Glutamatergic neuron (in vitro differentiated cells): ENCODE measurements around the gene TANC1. TPM values are rescaled to one million over a fixed set of nuclear protein-coding genes. Genes with fewer than 3 reads are reported as not detected.

Source experiments
- DNase-seq: peaks from one replicate; pipeline ENCODE4 v3.0.0; 2022
- H3K27ac Mint-ChIP-seq: one replicate; pipeline ENCODE4 v1.8.0; 2020; ENCODE audit warnings: mild to moderate bottlenecking, mixed read lengths, inconsistent platforms; ENCODE audit not compliant: unreplicated experiment
- H3K27me3 Mint-ChIP-seq: one replicate; pipeline ENCODE4 v1.8.0; 2020; ENCODE audit warnings: mild to moderate bottlenecking, moderate library complexity, mixed read lengths, inconsistent platforms; ENCODE audit not compliant: unreplicated experiment
- H3K36me3 Mint-ChIP-seq: one replicate; pipeline ENCODE4 v1.8.0; 2020; ENCODE audit warnings: mild to moderate bottlenecking, mixed read lengths, inconsistent platforms; ENCODE audit not compliant: unreplicated experiment
- H3K4me1 Mint-ChIP-seq: one replicate; pipeline ENCODE4 v1.8.0; 2020; ENCODE audit warnings: mild to moderate bottlenecking, low read depth, mixed read lengths, inconsistent platforms; ENCODE audit not compliant: unreplicated experiment
- H3K4me3 Mint-ChIP-seq: one replicate; pipeline ENCODE4 v1.8.0; 2020; ENCODE audit warnings: mild to moderate bottlenecking, mixed read lengths, inconsistent platforms; ENCODE audit not compliant: unreplicated experiment
- H3K9me3 Mint-ChIP-seq: one replicate; pipeline ENCODE4 v1.8.0; 2020; ENCODE audit warnings: mild to moderate bottlenecking, moderate library complexity, mixed read lengths, inconsistent platforms; ENCODE audit not compliant: unreplicated experiment
- microRNA-seq: library from miRNA; unstranded; fragments of <30 nt; microRNA quantifications from one replicate; pipeline ENCODE4, GENCODE V29; 2020; ENCODE audit not compliant: unreplicated experiment
- total RNA-seq: library from RNA; stranded (reverse); fragmentation: NEBNext Ultra II Directional; extraction: Animal tissue kit (Norgen Biotek cat#: 25700); gene quantifications from one replicate; pipeline ENCODE4 v1.2.1, GENCODE V29; 2021; ENCODE audit not compliant: unreplicated experiment
- TF ChIP-seq, protein P1 (sequence below): fragments of 200-600 bp; sonication (generic); IDR thresholded peaks from one replicate; pipeline ENCODE4 v1.5.0; 2021; ENCODE audit not compliant: partially characterized antibody, unreplicated experiment

The TANC1 gene
- total RNA-seq, 1 donor from 2014 or later, result 14.9 TPM

DNA sequence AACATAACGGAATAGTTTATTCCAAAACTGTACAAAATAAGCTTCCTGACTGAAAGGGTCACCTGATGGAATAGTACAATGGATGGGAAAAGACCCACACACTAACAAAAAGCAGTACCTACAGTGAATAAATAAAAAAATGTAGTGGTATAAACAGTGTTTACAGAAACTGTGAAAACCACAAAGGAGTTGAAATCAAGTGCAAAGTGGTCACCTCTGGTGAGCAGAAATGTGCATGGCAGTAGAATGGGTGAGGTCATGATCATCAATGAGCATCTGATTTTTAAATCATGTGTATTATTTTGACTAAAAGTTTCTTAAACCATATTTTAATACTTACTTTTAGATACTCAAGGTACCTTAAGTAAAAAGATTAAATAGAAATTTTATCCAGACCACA, 306.7 kb downstream of the TANC1 start:
- no peak for DNase-seq
- Mint-ChIP-seq H3K4me3 (no peak overlapping the region), H3K4me1 (no peaks in the 10 kb centered on the region), H3K36me3 (no peaks in the 10 kb centered on the region), H3K9me3 (no peaks in the 10 kb centered on the region), H3K27ac (no peak overlapping the region), H3K27me3 (no peaks in the 10 kb centered on the region)
- TF ChIP-seq, protein P1, sequence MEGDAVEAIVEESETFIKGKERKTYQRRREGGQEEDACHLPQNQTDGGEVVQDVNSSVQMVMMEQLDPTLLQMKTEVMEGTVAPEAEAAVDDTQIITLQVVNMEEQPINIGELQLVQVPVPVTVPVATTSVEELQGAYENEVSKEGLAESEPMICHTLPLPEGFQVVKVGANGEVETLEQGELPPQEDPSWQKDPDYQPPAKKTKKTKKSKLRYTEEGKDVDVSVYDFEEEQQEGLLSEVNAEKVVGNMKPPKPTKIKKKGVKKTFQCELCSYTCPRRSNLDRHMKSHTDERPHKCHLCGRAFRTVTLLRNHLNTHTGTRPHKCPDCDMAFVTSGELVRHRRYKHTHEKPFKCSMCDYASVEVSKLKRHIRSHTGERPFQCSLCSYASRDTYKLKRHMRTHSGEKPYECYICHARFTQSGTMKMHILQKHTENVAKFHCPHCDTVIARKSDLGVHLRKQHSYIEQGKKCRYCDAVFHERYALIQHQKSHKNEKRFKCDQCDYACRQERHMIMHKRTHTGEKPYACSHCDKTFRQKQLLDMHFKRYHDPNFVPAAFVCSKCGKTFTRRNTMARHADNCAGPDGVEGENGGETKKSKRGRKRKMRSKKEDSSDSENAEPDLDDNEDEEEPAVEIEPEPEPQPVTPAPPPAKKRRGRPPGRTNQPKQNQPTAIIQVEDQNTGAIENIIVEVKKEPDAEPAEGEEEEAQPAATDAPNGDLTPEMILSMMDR, result no peak

GRCh38 chr2:159279700-159280099, 311.3 kb downstream of the TANC1 start:
- H3K27ac Mint-ChIP-seq, result no peak overlapping the region
- H3K4me3 Mint-ChIP-seq, result no peak overlapping the region
- no peaks in the 10 kb centered on the region for H3K36me3 Mint-ChIP-seq
- TF ChIP-seq, protein P1, result no peak
- no peak for DNase-seq
- H3K9me3 Mint-ChIP-seq, result no peaks in the 10 kb centered on the region
- H3K4me1 Mint-ChIP-seq, result peaks cover 4% of the 10 kb centered on the region
- no peaks in the 10 kb centered on the region for H3K27me3 Mint-ChIP-seq

GRCh38 chr2:159281002-159281401, 312.6 kb downstream of the TANC1 start:
- Mint-ChIP-seq H3K4me1 (peaks cover 6% of the 10 kb centered on the region), H3K36me3 (no peaks in the 10 kb centered on the region), H3K27ac (no peak overlapping the region), H3K27me3 (no peaks in the 10 kb centered on the region), H3K9me3 (peaks cover 1% of the 10 kb centered on the region), H3K4me3 (no peak overlapping the region)
- TF ChIP-seq, protein P1, result no peak
- DNase-seq, result no peak

Small RNA genes within 50 kb of the gene (microRNA-seq; reads per million reads assigned to microRNA genes)
- gene MIR6888, result not detected

Other genes starting within 250 kb of the TANC1 start
- not detected for gene DAPL1, start 173.3 kb upstream of the TANC1 start, total RNA-seq